Neural progenitor cell (in vitro differentiated cells): ENCODE measurements around the gene OGDH.

ENCODE experiments used
- EZH2 ChIP-seq: fragments of 200-600 bp; sonication (generic); IDR thresholded peaks from 2 replicates; pipeline ENCODE4 v1.6.1; 2017; ENCODE audit warnings: antibody characterized with exemption, mild to moderate bottlenecking, moderate library complexity
- EZH2phosphoT487 ChIP-seq: fragments of 200-600 bp; sonication (generic); IDR thresholded peaks from 2 replicates; pipeline ENCODE4 v1.6.1; 2017; ENCODE audit warnings: antibody characterized with exemption
- TF ChIP-seq, protein P1 (sequence below): fragments of 200-600 bp; sonication (generic); IDR thresholded peaks from 2 replicates; pipeline ENCODE4 v1.5.1; 2017; ENCODE audit warnings: antibody characterized with exemption, mild to moderate bottlenecking

DNA sequence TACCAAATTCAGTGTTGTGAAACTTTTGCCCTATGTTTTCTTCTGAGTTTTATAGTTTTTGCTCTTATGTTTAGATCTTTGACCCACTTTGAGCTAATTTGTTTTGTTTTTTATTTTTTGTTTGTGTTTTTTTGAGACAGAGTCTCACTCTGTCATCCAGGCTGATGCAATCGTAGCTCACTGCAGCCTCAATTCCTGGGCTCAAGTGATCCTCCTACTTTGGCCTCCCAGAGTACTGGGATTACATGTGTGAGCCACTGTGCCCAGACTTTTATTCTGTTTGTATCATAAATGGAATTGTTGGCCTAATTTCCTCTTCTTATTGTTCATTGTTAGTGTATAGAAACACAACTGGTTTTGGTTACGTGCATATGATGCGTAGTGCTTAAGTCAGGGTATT, 99.0 kb downstream of the OGDH start:
- TF ChIP-seq, protein P1, sequence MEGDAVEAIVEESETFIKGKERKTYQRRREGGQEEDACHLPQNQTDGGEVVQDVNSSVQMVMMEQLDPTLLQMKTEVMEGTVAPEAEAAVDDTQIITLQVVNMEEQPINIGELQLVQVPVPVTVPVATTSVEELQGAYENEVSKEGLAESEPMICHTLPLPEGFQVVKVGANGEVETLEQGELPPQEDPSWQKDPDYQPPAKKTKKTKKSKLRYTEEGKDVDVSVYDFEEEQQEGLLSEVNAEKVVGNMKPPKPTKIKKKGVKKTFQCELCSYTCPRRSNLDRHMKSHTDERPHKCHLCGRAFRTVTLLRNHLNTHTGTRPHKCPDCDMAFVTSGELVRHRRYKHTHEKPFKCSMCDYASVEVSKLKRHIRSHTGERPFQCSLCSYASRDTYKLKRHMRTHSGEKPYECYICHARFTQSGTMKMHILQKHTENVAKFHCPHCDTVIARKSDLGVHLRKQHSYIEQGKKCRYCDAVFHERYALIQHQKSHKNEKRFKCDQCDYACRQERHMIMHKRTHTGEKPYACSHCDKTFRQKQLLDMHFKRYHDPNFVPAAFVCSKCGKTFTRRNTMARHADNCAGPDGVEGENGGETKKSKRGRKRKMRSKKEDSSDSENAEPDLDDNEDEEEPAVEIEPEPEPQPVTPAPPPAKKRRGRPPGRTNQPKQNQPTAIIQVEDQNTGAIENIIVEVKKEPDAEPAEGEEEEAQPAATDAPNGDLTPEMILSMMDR = no peak
- no peak for TF ChIP-seq EZH2
- TF ChIP-seq EZH2phosphoT487 = no peak
